ENCODE measurements around the gene NMUR1.
A peak's percentile ranks its signal among the peaks of the same experiment; 100 is the strongest.

DNA sequence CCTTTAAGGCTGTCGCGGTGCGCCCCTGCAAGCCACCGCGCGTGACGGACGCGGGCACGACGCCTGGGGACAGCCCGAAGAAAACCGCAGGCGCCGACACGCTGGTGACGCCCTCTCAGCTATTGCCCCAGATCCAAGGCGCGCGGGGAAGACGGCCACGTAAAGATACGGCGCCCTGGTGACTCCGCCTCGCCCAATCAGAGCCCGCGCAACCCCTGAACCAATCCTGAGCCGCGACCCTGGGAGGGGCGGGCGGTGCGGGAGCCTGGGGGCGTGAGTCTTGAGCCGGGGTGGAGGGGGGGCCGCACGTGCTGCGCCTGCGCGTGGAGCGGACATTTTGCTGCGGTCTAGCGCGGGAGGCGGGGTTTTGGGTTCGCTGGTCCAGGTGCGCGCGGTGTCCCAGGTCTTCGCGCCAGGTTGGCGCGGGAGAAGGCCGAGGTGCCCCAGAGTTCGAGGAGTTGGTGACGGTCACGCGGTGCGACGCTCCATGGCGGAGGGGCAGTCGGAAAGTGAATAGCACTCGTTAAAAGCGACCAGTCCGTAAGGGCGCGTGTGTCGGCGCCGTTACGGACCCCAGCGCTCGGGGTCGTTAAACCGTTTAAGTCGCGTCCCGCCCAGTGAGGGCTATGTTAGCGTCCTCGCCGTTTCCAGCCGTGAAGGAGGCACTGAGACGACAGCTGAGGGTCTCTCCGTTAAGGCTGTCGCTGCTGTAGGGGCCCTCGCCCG lies 15.9 kb downstream of the NMUR1 start:
- TF ChIP-seq, protein P1, sequence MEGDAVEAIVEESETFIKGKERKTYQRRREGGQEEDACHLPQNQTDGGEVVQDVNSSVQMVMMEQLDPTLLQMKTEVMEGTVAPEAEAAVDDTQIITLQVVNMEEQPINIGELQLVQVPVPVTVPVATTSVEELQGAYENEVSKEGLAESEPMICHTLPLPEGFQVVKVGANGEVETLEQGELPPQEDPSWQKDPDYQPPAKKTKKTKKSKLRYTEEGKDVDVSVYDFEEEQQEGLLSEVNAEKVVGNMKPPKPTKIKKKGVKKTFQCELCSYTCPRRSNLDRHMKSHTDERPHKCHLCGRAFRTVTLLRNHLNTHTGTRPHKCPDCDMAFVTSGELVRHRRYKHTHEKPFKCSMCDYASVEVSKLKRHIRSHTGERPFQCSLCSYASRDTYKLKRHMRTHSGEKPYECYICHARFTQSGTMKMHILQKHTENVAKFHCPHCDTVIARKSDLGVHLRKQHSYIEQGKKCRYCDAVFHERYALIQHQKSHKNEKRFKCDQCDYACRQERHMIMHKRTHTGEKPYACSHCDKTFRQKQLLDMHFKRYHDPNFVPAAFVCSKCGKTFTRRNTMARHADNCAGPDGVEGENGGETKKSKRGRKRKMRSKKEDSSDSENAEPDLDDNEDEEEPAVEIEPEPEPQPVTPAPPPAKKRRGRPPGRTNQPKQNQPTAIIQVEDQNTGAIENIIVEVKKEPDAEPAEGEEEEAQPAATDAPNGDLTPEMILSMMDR (IDR thresholded peaks at IDR 0.05), result no peak
- TF ChIP-seq POLR2A (IDR thresholded peaks at IDR 0.05), result peak in 1 of 2 donors; percentile 90
